HG03520 (cell line): ENCODE measurements around the gene HLA-B.
"Not testable (repeated sequence)": the region's sequence is repeated elsewhere in the genome, so short reads cannot be mapped to it uniquely, and the experiment has no call there.

Experiments
- ATAC-seq: cut with Tn5 transposase; IDR thresholded peaks from one replicate; pipeline ENCODE4 v1.9.1; 2021; ENCODE audit warnings: mild to moderate bottlenecking, moderate library complexity; ENCODE audit not compliant: unreplicated experiment

HLA-B gene

GRCh38 chr6:31385041-31385440 is 28.1 kb upstream of the HLA-B start:
- ATAC-seq, result no peak

GRCh38 chr6:31383149-31383548 is 26.2 kb upstream of the HLA-B start:
- ATAC-seq, result no peak

- no peak for ATAC-seq
Measured at GRCh38 chr6:31381666-31382065, 24.7 kb upstream of the HLA-B start.

GRCh38 chr6:31379850-31380249 is 22.9 kb upstream of the HLA-B start:
- no peak for ATAC-seq

- ATAC-seq, result no peak
Measured at GRCh38 chr6:31378721-31379103, 21.7 kb upstream of the HLA-B start.

GRCh38 chr6:31378062-31378720 is 21.2 kb upstream of the HLA-B start:
- no peak for ATAC-seq

GRCh38 chr6:31377029-31377428 is 20.1 kb upstream of the HLA-B start:
- no peak for ATAC-seq

GRCh38 chr6:31375699-31376098 is 18.7 kb upstream of the HLA-B start:
- no peak for ATAC-seq

GRCh38 chr6:31374118-31374517 is 17.1 kb upstream of the HLA-B start:
- ATAC-seq, result not testable (repeated sequence)

- no peak for ATAC-seq
Measured at GRCh38 chr6:31368461-31368860, 11.5 kb upstream of the HLA-B start.

- ATAC-seq, result peak; percentile 74
Measured at GRCh38 chr6:31366693-31367470, 9.9 kb upstream of the HLA-B start.

GRCh38 chr6:31365864-31366263 is 8.9 kb upstream of the HLA-B start:
- no peak for ATAC-seq

GRCh38 chr6:31363811-31364210 is 6.8 kb upstream of the HLA-B start:
- no peak for ATAC-seq

GRCh38 chr6:31362751-31363150 is 5.8 kb upstream of the HLA-B start:
- ATAC-seq, result no peak

- no peak for ATAC-seq
Measured at GRCh38 chr6:31359581-31359980, 2.6 kb upstream of the HLA-B start.

GRCh38 chr6:31358302-31358701 is 1.3 kb upstream of the HLA-B start:
- ATAC-seq, result no peak

- no peak for ATAC-seq
Measured at GRCh38 chr6:31357886-31358285, 907 bp upstream of the HLA-B start.

GRCh38 chr6:31356216-31356945 is 598 bp downstream of the HLA-B start:
- peak; percentile 14 for ATAC-seq

- ATAC-seq, result no peak
Measured at GRCh38 chr6:31355583-31355948, 1.4 kb downstream of the HLA-B start.

- no peak for ATAC-seq
Measured at GRCh38 chr6:31354864-31355582, 2.0 kb downstream of the HLA-B start.

GRCh38 chr6:31354158-31354863 is 2.7 kb downstream of the HLA-B start:
- ATAC-seq, result no peak
